Hepatocyte (in vitro differentiated cells): ENCODE data around the gene FOXO3. TPM values are rescaled to one million over a fixed set of nuclear protein-coding genes. Genes with fewer than 3 reads are reported as not detected.

ENCODE experiments used
- DNase-seq: peaks from one replicate; pipeline ENCODE4 v3.0.0-alpha.2; 2016; ENCODE audit warnings: low spot score
- H2AFZ ChIP-seq: fragments of 200-600 bp; sonication (generic); 2 replicates; pipeline ENCODE4 v1.6.0; 2016; ENCODE audit warnings: antibody characterized with exemption, mild to moderate bottlenecking
- H3K27ac ChIP-seq: fragments of 200-600 bp; sonication (generic); 2 replicates; pipeline ENCODE4 v1.5.1; 2016; ENCODE audit warnings: mild to moderate bottlenecking
- H3K27me3 ChIP-seq: fragments of 200-600 bp; sonication (generic); 2 replicates; pipeline ENCODE4 v1.6.1; 2016
- H3K36me3 ChIP-seq: fragments of 200-600 bp; sonication (generic); replicated peaks from 2 replicates; pipeline ENCODE4 v1.5.1; 2016; ENCODE audit warnings: low read depth; ENCODE audit not compliant: insufficient read depth
- H3K4me1 ChIP-seq: fragments of 200-600 bp; sonication (generic); 2 replicates; pipeline ENCODE4 v1.5.1; 2016; ENCODE audit warnings: mild to moderate bottlenecking, moderate library complexity; ENCODE audit not compliant: insufficient read depth
- H3K4me2 ChIP-seq: fragments of 200-600 bp; sonication (generic); 2 replicates; pipeline ENCODE4 v1.6.0; 2016
- H3K4me3 ChIP-seq: fragments of 200-600 bp; sonication (generic); 2 replicates; pipeline ENCODE4 v1.5.1; 2016; ENCODE audit warnings: mild to moderate bottlenecking
- H3K79me2 ChIP-seq: fragments of 200-600 bp; sonication (generic); 2 replicates; pipeline ENCODE4 v1.6.0; 2017; ENCODE audit warnings: mild to moderate bottlenecking
- H3K9me2 ChIP-seq: fragments of 200-600 bp; sonication (generic); replicated peaks from 2 replicates; pipeline ENCODE4 v1.6.0; 2017; ENCODE audit warnings: mild to moderate bottlenecking; ENCODE audit not compliant: insufficient read depth
- H3K9me3 ChIP-seq: fragments of 200-600 bp; sonication (generic); 2 replicates; pipeline ENCODE4 v1.5.1; 2016; ENCODE audit warnings: low read depth, mild to moderate bottlenecking
- H4K20me1 ChIP-seq: fragments of 200-600 bp; sonication (generic); 2 replicates; pipeline ENCODE4 v1.6.0; 2016; ENCODE audit warnings: mild to moderate bottlenecking; ENCODE audit not compliant: insufficient read depth, poor library complexity, severe bottlenecking
- EZH2 ChIP-seq: fragments of 200-600 bp; sonication (generic); IDR thresholded peaks from 2 replicates; pipeline ENCODE4 v1.6.1; 2016; ENCODE audit warnings: antibody characterized with exemption, mild to moderate bottlenecking, borderline replicate concordance
- EZH2phosphoT487 ChIP-seq: fragments of 200-600 bp; sonication (generic); IDR thresholded peaks from one replicate; pipeline ENCODE4 v1.6.1; 2018; ENCODE audit warnings: antibody characterized with exemption, mild to moderate bottlenecking, low read depth, moderate library complexity; ENCODE audit not compliant: unreplicated experiment, severe bottlenecking
- WGBS: methylation state at CpG from one replicate; pipeline ENCODE4 v1.1.6; 2016; ENCODE audit warnings: low lambda C conversion rate; ENCODE audit errors: missing lambda C conversion rate; 5-methylcytosine and 5-hydroxymethylcytosine counted together
- polyA plus RNA-seq: library from polyadenylated mRNA; unstranded; fragments of >200 nt; fragmentation: Nextera tagmentation; extraction: Ambion mirVana; gene quantifications from 2 replicates; pipeline ENCODE4 v1.2.1, GENCODE V29; 2016
- total RNA-seq: library from RNA; depleted of rRNA; stranded (reverse); fragments of >200 nt; gene quantifications from 2 replicates; pipeline ENCODE4 v1.2.3, GENCODE V29; 2014
- TF ChIP-seq, protein P1 (sequence below): fragments of 200-600 bp; sonication (generic); IDR thresholded peaks from 2 replicates; pipeline ENCODE4 v1.5.1; 2016; ENCODE audit warnings: antibody characterized with exemption, mild to moderate bottlenecking; ENCODE audit not compliant: poor library complexity

FOXO3 gene
- total and polyA plus RNA-seq, 2 experiments from 2014 or later: 44.6 to 54.9 TPM

DNA sequence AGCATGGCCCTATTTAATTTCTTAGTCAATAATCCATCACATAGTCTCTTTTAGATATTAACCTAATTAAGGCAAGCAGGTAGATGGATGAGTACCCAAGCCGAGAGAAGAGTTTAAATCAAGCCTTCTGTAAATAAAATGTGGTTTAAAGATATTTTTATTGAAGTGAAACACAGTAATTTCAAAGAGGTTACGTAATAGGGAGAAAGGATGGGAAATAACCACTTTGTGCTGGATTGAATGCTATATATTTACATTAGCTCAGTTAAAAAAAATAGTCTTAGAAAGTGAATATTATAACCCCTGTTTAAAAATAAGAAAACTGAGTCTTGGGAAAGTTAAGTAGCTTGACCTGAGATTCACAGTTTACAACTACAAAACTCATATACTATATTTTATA, 37.0 kb upstream of the FOXO3 start:
- H3K9me3 ChIP-seq: no peaks in the 10 kb centered on the region
- no peak overlapping the region for H2AFZ ChIP-seq
- no peak overlapping the region for H3K4me2 ChIP-seq
- no peaks in the 10 kb centered on the region for H3K9me2 ChIP-seq
- H3K27me3 ChIP-seq: no peaks in the 10 kb centered on the region
- no peaks in the 10 kb centered on the region for H3K4me1 ChIP-seq
- no peaks in the 10 kb centered on the region for H4K20me1 ChIP-seq
- TF ChIP-seq EZH2: no peak
- TF ChIP-seq EZH2phosphoT487: no peak
- TF ChIP-seq, protein P1, sequence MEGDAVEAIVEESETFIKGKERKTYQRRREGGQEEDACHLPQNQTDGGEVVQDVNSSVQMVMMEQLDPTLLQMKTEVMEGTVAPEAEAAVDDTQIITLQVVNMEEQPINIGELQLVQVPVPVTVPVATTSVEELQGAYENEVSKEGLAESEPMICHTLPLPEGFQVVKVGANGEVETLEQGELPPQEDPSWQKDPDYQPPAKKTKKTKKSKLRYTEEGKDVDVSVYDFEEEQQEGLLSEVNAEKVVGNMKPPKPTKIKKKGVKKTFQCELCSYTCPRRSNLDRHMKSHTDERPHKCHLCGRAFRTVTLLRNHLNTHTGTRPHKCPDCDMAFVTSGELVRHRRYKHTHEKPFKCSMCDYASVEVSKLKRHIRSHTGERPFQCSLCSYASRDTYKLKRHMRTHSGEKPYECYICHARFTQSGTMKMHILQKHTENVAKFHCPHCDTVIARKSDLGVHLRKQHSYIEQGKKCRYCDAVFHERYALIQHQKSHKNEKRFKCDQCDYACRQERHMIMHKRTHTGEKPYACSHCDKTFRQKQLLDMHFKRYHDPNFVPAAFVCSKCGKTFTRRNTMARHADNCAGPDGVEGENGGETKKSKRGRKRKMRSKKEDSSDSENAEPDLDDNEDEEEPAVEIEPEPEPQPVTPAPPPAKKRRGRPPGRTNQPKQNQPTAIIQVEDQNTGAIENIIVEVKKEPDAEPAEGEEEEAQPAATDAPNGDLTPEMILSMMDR: no peak
- no peak for DNase-seq
- H3K79me2 ChIP-seq: no peaks in the 10 kb centered on the region
- no peak overlapping the region for H3K4me3 ChIP-seq
- H3K27ac ChIP-seq: no peak overlapping the region
- 86% methylated on average over 2 of the region's 2 CpGs for WGBS
- H3K36me3 ChIP-seq: no peaks in the 10 kb centered on the region

- WGBS: 64% methylated on average over 5 of the region's 5 CpGs
- Histone ChIP-seq H3K9me2 (no peaks in the 10 kb centered on the region), H3K36me3 (no peaks in the 10 kb centered on the region), H2AFZ (no peak overlapping the region), H4K20me1 (no peaks in the 10 kb centered on the region), H3K4me2 (peak overlapping the region; percentile 49), H3K27ac (no peak overlapping the region), H3K9me3 (no peaks in the 10 kb centered on the region), H3K27me3 (no peaks in the 10 kb centered on the region), H3K79me2 (no peaks in the 10 kb centered on the region), H3K4me1 (no peaks in the 10 kb centered on the region), H3K4me3 (no peak overlapping the region)
- no peak for DNase-seq
- TF ChIP-seq, protein P1: no peak
- TF ChIP-seq EZH2: no peak
- no peak for TF ChIP-seq EZH2phosphoT487
Measured at GRCh38 chr6:108524528-108525248, 36.0 kb upstream of the FOXO3 start.

DNA sequence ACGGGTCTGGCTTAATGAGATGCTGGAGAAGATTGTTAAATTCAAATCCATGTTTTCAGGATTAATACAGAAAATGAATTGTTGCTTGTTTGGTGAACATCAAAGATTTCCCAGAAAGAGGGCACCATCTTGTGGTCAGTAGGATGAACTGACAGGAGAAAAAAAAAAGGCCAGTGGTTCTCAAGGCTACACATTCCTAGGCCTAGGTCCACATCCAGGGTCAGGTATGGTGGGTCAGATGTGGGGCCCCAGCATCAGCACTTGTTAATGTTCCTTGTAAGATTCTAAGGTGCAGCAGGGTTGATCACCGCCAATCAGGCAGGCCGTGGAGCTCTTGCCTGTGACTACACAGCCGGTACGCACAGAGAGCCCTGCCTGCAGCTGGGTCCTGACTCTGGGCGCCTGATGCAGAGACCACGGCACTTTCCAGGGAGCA, 34.0 kb upstream of the FOXO3 start:
- peak; percentile 58 for DNase-seq
- no peaks in the 10 kb centered on the region for H4K20me1 ChIP-seq
- no peak overlapping the region for H3K27ac ChIP-seq
- no peaks in the 10 kb centered on the region for H3K36me3 ChIP-seq
- no peaks in the 10 kb centered on the region for H3K9me2 ChIP-seq
- no peaks in the 10 kb centered on the region for H3K79me2 ChIP-seq
- no peak overlapping the region for H2AFZ ChIP-seq
- TF ChIP-seq EZH2phosphoT487 (no peak), EZH2 (no peak)
- TF ChIP-seq, protein P1: peak; percentile 87
- H3K27me3 ChIP-seq: no peaks in the 10 kb centered on the region
- no peaks in the 10 kb centered on the region for H3K9me3 ChIP-seq
- no peak overlapping the region for H3K4me3 ChIP-seq
- no peak overlapping the region for H3K4me2 ChIP-seq
- WGBS: 70% methylated on average over 7 of the region's 7 CpGs
- H3K4me1 ChIP-seq: no peaks in the 10 kb centered on the region
